Endothelial cell of umbilical vein (primary cell): ENCODE measurements around the gene MAPKBP1. TPM values are rescaled to one million over a fixed set of nuclear protein-coding genes. Genes with fewer than 3 reads are reported as not detected.

Experiments
- BruUV-seq: library from RNA; stranded (reverse); fragments of 400-500 nt; replicated peaks from 2 replicates; lab custom pipeline; 2021; lab: Mats Ljungman, UMichigan
- CTCF ChIA-PET: fragments of 300-600, 350-600 bp; sonication (Branson Sonifier 250); formaldehyde crosslinking; loops from one replicate; lab custom pipeline; 2021; ENCODE audit warnings: antibody characterized with exemption, inconsistent platforms; lab: Charles Lee
- POLR2A ChIA-PET: fragments of 300-600, 350-600 bp; sonication (Branson Sonifier 250); formaldehyde crosslinking; loops from one replicate; lab custom pipeline; 2021; ENCODE audit warnings: antibody characterized with exemption, inconsistent platforms; lab: Charles Lee
- DNase-seq: peaks from one replicate; pipeline ENCODE4 v3.0.0-alpha.2; 2011; ENCODE audit warnings: low read depth, low spot score
- FAIRE-seq: peaks from 2 replicates; lab custom pipeline; 2011; peaks lifted over from hg19 to GRCh38; lab: Jason Lieb, UNC
- H2AFZ ChIP-seq: 2 replicates; pipeline ENCODE4 v1.6.0; 2012; ENCODE audit warnings: low read depth, low read length, control low read depth, inconsistent platforms
- H3K27ac ChIP-seq: 2 replicates; pipeline ENCODE4 v1.5.1; 2011; ENCODE audit warnings: low read depth, mild to moderate bottlenecking, control low read depth, low read length, moderate library complexity; ENCODE audit not compliant: insufficient read depth
- H3K27me3 ChIP-seq, 2 experiments: 2 replicates each; pipeline versions ENCODE4 v1.6.0 to v1.6.1; 2011; ENCODE audit warnings: low read length in 2 of 2, mixed read lengths in 1 of 2; ENCODE audit not compliant: control insufficient read depth in 2 of 2, insufficient read depth in 2 of 2
- H3K36me3 ChIP-seq, 2 experiments: 2 replicates in 1 of 2; 3 replicates in 1 of 2; pipeline ENCODE4 v1.5.1; 2011; ENCODE audit warnings: low read length in 2 of 2, mild to moderate bottlenecking in 1 of 2, moderate library complexity in 1 of 2; ENCODE audit not compliant: control insufficient read depth in 2 of 2, insufficient read depth in 2 of 2; ENCODE audit errors: extremely low read depth in 1 of 2
- H3K4me1 ChIP-seq: 3 replicates; pipeline ENCODE4 v1.5.1; 2011; ENCODE audit warnings: mild to moderate bottlenecking, low read length; ENCODE audit not compliant: control insufficient read depth, insufficient read depth; ENCODE audit errors: extremely low read depth
- H3K4me2 ChIP-seq: 2 replicates; pipeline ENCODE4 v1.6.1; 2011; ENCODE audit warnings: low read length, control low read depth, mixed read lengths; ENCODE audit not compliant: insufficient read depth
- H3K4me3 ChIP-seq, 3 experiments: fragments of 200-600 bp in 1 of 3; sonication (generic), shearing (Covaris generic) in 1 of 3; replicated peaks in 1 of 3; 2 replicates each; pipeline ENCODE4 v1.5.1; 2011 to 2016; ENCODE audit warnings: control low read depth in 3 of 3, low read length in 3 of 3, mild to moderate bottlenecking in 2 of 3, inconsistent platforms in 1 of 3, low read depth in 1 of 3, moderate library complexity in 1 of 3; ENCODE audit not compliant: insufficient read depth in 1 of 3
- H3K79me2 ChIP-seq: 2 replicates; pipeline ENCODE4 v1.6.0; 2012; ENCODE audit warnings: low read length, inconsistent platforms; ENCODE audit not compliant: control insufficient read depth, insufficient read depth
- H3K9ac ChIP-seq: replicated peaks from 2 replicates; pipeline ENCODE3; 2011; ENCODE audit warnings: low read length, control low read depth; ENCODE audit not compliant: insufficient read depth; ENCODE audit errors: extremely low read depth
- H3K9me1 ChIP-seq: replicated peaks from 3 replicates; pipeline ENCODE4 v1.6.0; 2011; ENCODE audit warnings: mild to moderate bottlenecking, low read length; ENCODE audit not compliant: control insufficient read depth, insufficient read depth; ENCODE audit errors: extremely low read depth
- H3K9me3 ChIP-seq: replicated peaks from 2 replicates; pipeline ENCODE4 v1.5.1; 2012; ENCODE audit warnings: low read length, inconsistent platforms; ENCODE audit not compliant: control insufficient read depth, insufficient read depth
- H4K20me1 ChIP-seq: replicated peaks from 2 replicates; pipeline ENCODE3; 2011; ENCODE audit warnings: mild to moderate bottlenecking, low read length; ENCODE audit not compliant: control insufficient read depth, insufficient read depth; ENCODE audit errors: extremely low read depth
- EZH2 ChIP-seq: IDR thresholded peaks from 2 replicates; pipeline ENCODE4 v1.6.1; 2012; ENCODE audit warnings: borderline replicate concordance, low read depth, mild to moderate bottlenecking, moderate library complexity, low read length, inconsistent platforms; ENCODE audit not compliant: severe bottlenecking
- FOS ChIP-seq: IDR thresholded peaks from 2 replicates; pipeline ENCODE4 v1.6.1; 2011; ENCODE audit warnings: mild to moderate bottlenecking, low read length, moderate library complexity, borderline replicate concordance; ENCODE audit not compliant: insufficient read depth
- GATA2 ChIP-seq: IDR thresholded peaks from 2 replicates; pipeline ENCODE4 v1.7.0; 2011; ENCODE audit warnings: low read depth, mild to moderate bottlenecking, moderate library complexity, mixed read lengths, low read length; ENCODE audit not compliant: insufficient read length, insufficient read depth
- JUN ChIP-seq: IDR thresholded peaks from 2 replicates; pipeline ENCODE4 v1.6.1; 2011; ENCODE audit warnings: borderline replicate concordance, low read depth; ENCODE audit not compliant: insufficient read length, insufficient read depth
- MYC ChIP-seq: IDR thresholded peaks from one replicate; pipeline ENCODE4 v1.6.1; 2011; ENCODE audit warnings: mild to moderate bottlenecking, low read depth, low read length
- POLR2A ChIP-seq: IDR thresholded peaks from 2 replicates; pipeline ENCODE4 v1.6.1; 2012; ENCODE audit warnings: low read depth, mild to moderate bottlenecking, control low read depth, low read length
- POLR2AphosphoS5 ChIP-seq: IDR thresholded peaks from 2 replicates; pipeline ENCODE4 v1.6.1; 2012; ENCODE audit warnings: low read depth, mild to moderate bottlenecking, control low read depth, low read length, moderate library complexity; ENCODE audit not compliant: insufficient read depth
- dilution Hi-C: fragments of 300-500 bp; cut with MboI; formaldehyde crosslinking; loops from one replicate; pipeline ENCODE4 v1.15.0; 2019; ENCODE audit warnings: low sequenced_read_pairs; ENCODE audit not compliant: extremely low pct_ligation_motif_present
- intact Hi-C: fragments of 100-400 bp; cut with micrococcal nuclease; formaldehyde crosslinking; loops from one replicate; pipeline ENCODE4 v1.10.0; 2022
- polyA plus RNA-seq, 4 experiments: library from polyadenylated mRNA; depleted of rRNA in 3 of 4; stranded (reverse) in 3 of 4; unstranded in 1 of 4; fragments of >200 nt; gene quantifications; 2 replicates each; pipeline versions ENCODE4 v1.2.1 to v1.2.3, GENCODE V29; 2011 to 2012; ENCODE audit warnings: missing spikeins in 1 of 4
- total RNA-seq: library from RNA; stranded (reverse); gene quantifications from 2 replicates; pipeline ENCODE4 v1.2.3, GENCODE V29; 2021
- TF ChIP-seq, protein P1 (sequence below): IDR thresholded peaks from 2 replicates; pipeline ENCODE4 v1.6.1; 2011; ENCODE audit not compliant: insufficient read depth, insufficient read length
- TF ChIP-seq, protein P2 (sequence below), 2 donors: IDR thresholded peaks; 1 replicate in 1 of 2; 2 replicates in 1 of 2; pipeline ENCODE4 v1.5.1; 2011; ENCODE audit warnings: low read length in 2 of 2, mild to moderate bottlenecking in 2 of 2, moderate library complexity in 2 of 2, control low read depth in 1 of 2, inconsistent platforms in 1 of 2, low read depth in 1 of 2; ENCODE audit not compliant: insufficient read depth in 1 of 2; ENCODE audit errors: extremely low read depth in 1 of 2

Gene MAPKBP1
- total and polyA plus RNA-seq, 2 donors (not counting 3 experiments of a cell fraction or from before 2014, with no cell fraction given) = 12.3 to 55.8 TPM

DNA sequence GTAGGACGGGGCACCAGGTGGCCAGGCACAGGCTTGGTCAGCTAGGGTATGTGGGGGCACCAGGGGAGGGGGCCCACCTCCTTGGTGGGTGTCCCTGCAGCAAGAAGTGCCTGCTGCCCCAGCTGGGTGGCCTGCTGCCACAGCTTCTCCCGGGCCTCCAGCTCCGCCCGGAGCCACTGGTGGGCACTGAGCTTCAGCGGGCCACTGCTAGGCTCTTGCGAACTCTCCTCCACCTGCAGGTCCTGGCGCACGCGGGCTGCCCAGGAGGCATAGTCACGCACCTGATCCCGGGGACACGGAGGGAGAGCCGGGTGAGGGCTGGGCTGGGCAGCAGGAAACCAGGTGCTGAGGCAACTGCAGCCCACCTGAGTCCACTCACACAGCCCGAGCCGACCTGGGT, 94.0 kb downstream of the MAPKBP1 start:
- FAIRE-seq = no peak
- H2AFZ ChIP-seq = no peak overlapping the region
- no peaks in the 10 kb centered on the region for H3K4me1 ChIP-seq
- CTCF ChIA-PET = no interaction called here
- H3K4me3 ChIP-seq = no peak overlapping the region
- POLR2A ChIA-PET = no interaction called here
- BruUV-seq = no TSS peak
- no peak overlapping the region for H3K4me2 ChIP-seq
- DNase-seq = no peak
- dilution Hi-C loops = no loop called here
- no peak overlapping the region for H3K27ac ChIP-seq
- H3K9me3 ChIP-seq = no peaks in the 10 kb centered on the region
- intact Hi-C loops = no loop called here
- H3K79me2 ChIP-seq = no peaks in the 10 kb centered on the region
- no peaks in the 10 kb centered on the region for H3K27me3 ChIP-seq
- no peaks in the 10 kb centered on the region for H4K20me1 ChIP-seq
- TF ChIP-seq MYC = no peak
- no peak for TF ChIP-seq POLR2AphosphoS5
- H3K9ac ChIP-seq = no peak overlapping the region
- no peaks in the 10 kb centered on the region for H3K9me1 ChIP-seq
- peaks cover 5 to 37% of the 10 kb centered on the region in 2 experiments for H3K36me3 ChIP-seq

DNA sequence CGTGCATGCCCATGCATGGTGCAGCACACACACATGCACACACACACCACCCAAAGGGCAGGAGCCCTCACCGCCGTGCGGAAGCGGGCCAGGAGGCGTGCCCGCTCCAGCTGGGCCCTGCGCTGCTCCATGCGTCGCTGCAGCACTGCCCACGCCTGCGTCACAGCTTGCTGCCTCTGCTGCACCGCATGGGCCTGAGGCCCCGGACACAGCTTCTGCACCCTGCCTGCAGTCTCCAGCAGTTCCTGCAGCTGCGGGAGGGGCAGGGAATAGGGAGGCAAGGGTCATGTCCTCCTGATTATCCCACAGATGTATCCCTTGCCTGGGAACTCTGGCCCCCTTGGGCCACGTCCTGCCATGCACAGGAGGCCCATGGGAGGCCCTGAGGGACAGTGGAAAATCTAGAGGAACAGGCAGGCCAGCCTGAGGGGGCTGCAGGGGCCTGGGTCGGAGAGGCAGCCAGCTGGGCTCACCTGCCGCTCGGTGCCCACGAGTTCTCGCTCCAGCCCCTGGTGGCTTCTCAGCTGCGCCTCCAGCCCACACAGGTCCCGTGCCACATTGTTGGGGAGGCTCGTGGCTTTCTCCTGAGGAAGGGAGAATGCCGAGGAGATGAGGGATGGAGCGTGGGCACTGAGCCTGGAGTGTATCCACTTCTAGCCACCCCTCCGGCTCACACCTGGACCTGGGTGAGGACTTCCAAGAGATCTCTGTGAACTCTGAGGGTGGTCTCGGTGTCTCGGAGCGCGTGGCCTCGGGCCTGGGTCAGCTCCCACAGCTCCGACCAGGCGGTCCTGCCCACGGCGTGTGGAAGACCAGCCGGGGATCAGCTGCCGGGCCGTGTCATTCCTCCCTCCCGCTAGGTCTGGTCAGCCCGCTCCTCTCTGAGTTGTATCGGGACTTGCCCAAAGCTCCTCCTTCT, 95.7 kb downstream of the MAPKBP1 start:
- FAIRE-seq (no peak), DNase-seq (no peak)
- Histone ChIP-seq H3K27ac (no peak overlapping the region), H3K9me3 (no peaks in the 10 kb centered on the region), H4K20me1 (no peaks in the 10 kb centered on the region), H3K9ac (no peak overlapping the region), H3K4me1 (no peaks in the 10 kb centered on the region), H3K27me3 (no peaks in the 10 kb centered on the region), H3K9me1 (no peaks in the 10 kb centered on the region), H3K4me3 (no peak overlapping the region), H2AFZ (no peak overlapping the region), H3K4me2 (no peak overlapping the region), H3K36me3 (peaks cover 2 to 38% of the 10 kb centered on the region in 2 experiments), H3K79me2 (no peaks in the 10 kb centered on the region)
- TF ChIP-seq MYC (no peak), EZH2 (no peak), POLR2AphosphoS5 (no peak), FOS (no peak), GATA2 (no peak), JUN (no peak), POLR2A (no peak)
- TF ChIP-seq, protein P1, sequence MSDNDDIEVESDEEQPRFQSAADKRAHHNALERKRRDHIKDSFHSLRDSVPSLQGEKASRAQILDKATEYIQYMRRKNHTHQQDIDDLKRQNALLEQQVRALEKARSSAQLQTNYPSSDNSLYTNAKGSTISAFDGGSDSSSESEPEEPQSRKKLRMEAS = no peak
- TF ChIP-seq, protein P2, sequence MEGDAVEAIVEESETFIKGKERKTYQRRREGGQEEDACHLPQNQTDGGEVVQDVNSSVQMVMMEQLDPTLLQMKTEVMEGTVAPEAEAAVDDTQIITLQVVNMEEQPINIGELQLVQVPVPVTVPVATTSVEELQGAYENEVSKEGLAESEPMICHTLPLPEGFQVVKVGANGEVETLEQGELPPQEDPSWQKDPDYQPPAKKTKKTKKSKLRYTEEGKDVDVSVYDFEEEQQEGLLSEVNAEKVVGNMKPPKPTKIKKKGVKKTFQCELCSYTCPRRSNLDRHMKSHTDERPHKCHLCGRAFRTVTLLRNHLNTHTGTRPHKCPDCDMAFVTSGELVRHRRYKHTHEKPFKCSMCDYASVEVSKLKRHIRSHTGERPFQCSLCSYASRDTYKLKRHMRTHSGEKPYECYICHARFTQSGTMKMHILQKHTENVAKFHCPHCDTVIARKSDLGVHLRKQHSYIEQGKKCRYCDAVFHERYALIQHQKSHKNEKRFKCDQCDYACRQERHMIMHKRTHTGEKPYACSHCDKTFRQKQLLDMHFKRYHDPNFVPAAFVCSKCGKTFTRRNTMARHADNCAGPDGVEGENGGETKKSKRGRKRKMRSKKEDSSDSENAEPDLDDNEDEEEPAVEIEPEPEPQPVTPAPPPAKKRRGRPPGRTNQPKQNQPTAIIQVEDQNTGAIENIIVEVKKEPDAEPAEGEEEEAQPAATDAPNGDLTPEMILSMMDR (IDR thresholded peaks at IDR 0.05; ENCODE audit: extremely low read depth in 1 of 2, insufficient read depth in 1 of 2, low read depth in 1 of 2, low read length in 2 of 2) = no peak
- ChIA-PET CTCF (interaction anchor here (0.6 to 1.4 kb wide), 4 partner anchors 24 to 856 kb away, joined by 3 to 5 read pairs (median 4); no protein-coding TSS in a partner anchor), POLR2A (no interaction called here)
- BruUV-seq = no TSS peak
- intact Hi-C loops (no loop called here), dilution Hi-C loops (no loop called here)
